Esophagus squamous epithelium (tissue), 5 donors: ENCODE data around the gene F8A3. TPM values are rescaled to one million over a fixed set of nuclear protein-coding genes. Genes with fewer than 3 reads are reported as not detected.

Source experiments
- DNase-seq: peaks from one replicate; lab custom pipeline; 2025; lab: John Stamatoyannopoulos, UW
- H3K27ac ChIP-seq, 4 donors: fragments of 200-600 bp; sonication (generic); one replicate each; pipeline ENCODE4 v1.5.1; 2016 to 2019; ENCODE audit warnings: mild to moderate bottlenecking in 1 of 4
- H3K27me3 ChIP-seq, 4 donors: fragments of 200-600 bp; sonication (generic); 1 replicate in 3 of 4; 2 replicates in 1 of 4; pipeline versions ENCODE4 v1.5.1 to v1.6.0; 2017 to 2021; ENCODE audit warnings: antibody characterized with exemption in 1 of 4
- H3K36me3 ChIP-seq, 3 donors: fragments of 200-600 bp; sonication (generic); one replicate each; pipeline ENCODE4 v1.5.1; 2016 to 2019
- H3K4me1 ChIP-seq, 3 donors: fragments of 200-600 bp; sonication (generic); one replicate each; pipeline ENCODE4 v1.5.1; 2017 to 2019
- H3K4me3 ChIP-seq, 4 donors: fragments of 200-600 bp; sonication (generic); 1 replicate in 3 of 4; 2 replicates in 1 of 4; pipeline ENCODE4 v1.5.1; 2016 to 2019; ENCODE audit warnings: mild to moderate bottlenecking in 2 of 4, moderate library complexity in 1 of 4
- H3K9me3 ChIP-seq, 3 donors: fragments of 200-600 bp; sonication (generic); one replicate each; pipeline ENCODE4 v1.5.1; 2016 to 2019
- POLR2A ChIP-seq, 4 donors: fragments of 450-650 bp; IDR thresholded peaks; one replicate each; pipeline ENCODE4 v1.6.1; 2017; ENCODE audit warnings: antibody characterized with exemption in 4 of 4, mild to moderate bottlenecking in 4 of 4, moderate library complexity in 3 of 4
- WGBS, 2 donors: methylation state at CpG; one replicate each; pipeline ENCODE4 v1.1.5; 2018; 5-methylcytosine and 5-hydroxymethylcytosine counted together
- intact Hi-C: fragments of 100-400 bp; cut with DNase I; formaldehyde crosslinking; loops from one replicate; pipeline ENCODE4 v1.15.0; 2022
- small RNA-seq, 4 donors: library from RNA; depleted of rRNA; stranded (forward); fragments of <200 nt; gene quantifications; one replicate each; pipeline ENCODE3, GENCODE V24; 2016
- total RNA-seq, 4 donors: library from RNA; depleted of rRNA; stranded (reverse); fragments of >200 nt; gene quantifications; one replicate each; pipeline ENCODE4 v1.1.0, GENCODE V29; 2016
- TF ChIP-seq, protein P1 (sequence below), 6 experiments: fragments of 450-650 bp in 4 of 6; fragments of 200-600 bp in 2 of 6; sonication (generic) in 2 of 6; IDR thresholded peaks; one replicate each; pipeline ENCODE4 v1.5.1; 2016 to 2019; ENCODE audit warnings: antibody characterized with exemption in 6 of 6, mild to moderate bottlenecking in 4 of 6, moderate library complexity in 4 of 6
- donor health status: DM: yes; HTN: yes; CAD: no.

Gene F8A3
- total RNA-seq, 4 donors from 2014 or later, result 1.2 to 12.7 (median 8.8) TPM

DNA sequence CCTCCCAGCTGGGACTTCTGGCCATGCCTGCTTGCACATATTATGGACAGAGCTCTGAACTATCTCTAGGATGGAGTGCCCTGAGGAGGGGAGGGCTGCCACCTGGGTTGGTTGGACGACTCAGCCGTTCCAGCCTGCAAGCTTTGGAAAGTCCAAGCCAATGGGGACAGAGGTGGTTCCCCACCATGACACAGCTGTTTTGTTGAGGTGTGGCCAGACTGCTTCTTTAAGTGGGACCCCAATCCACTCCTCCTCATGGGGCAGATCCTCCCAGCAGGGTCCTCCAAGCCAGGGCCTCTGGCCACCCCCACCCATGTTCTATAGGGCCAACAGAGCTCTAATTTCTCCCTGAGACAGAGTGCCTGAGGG is 22.7 kb downstream of the F8A3 start:
- intact Hi-C loops, result no loop called here
- H3K36me3 ChIP-seq, result no peaks in the 10 kb centered on the region
- no peak overlapping the region for H3K27ac ChIP-seq
- H3K27me3 ChIP-seq, result no peaks in the 10 kb centered on the region
- WGBS, 2 donors, result 100% methylated on average over 1 of the region's 2 CpGs; no CpG with 5 or more reads in 1 of the 2 donors
- peaks cover 0 to 1% (median 0%) of the 10 kb centered on the region in 3 donors for H3K9me3 ChIP-seq
- DNase-seq, result no peak
- no peak overlapping the region for H3K4me3 ChIP-seq
- TF ChIP-seq POLR2A (IDR thresholded peaks at IDR 0.05), result no peak
- TF ChIP-seq, protein P1, sequence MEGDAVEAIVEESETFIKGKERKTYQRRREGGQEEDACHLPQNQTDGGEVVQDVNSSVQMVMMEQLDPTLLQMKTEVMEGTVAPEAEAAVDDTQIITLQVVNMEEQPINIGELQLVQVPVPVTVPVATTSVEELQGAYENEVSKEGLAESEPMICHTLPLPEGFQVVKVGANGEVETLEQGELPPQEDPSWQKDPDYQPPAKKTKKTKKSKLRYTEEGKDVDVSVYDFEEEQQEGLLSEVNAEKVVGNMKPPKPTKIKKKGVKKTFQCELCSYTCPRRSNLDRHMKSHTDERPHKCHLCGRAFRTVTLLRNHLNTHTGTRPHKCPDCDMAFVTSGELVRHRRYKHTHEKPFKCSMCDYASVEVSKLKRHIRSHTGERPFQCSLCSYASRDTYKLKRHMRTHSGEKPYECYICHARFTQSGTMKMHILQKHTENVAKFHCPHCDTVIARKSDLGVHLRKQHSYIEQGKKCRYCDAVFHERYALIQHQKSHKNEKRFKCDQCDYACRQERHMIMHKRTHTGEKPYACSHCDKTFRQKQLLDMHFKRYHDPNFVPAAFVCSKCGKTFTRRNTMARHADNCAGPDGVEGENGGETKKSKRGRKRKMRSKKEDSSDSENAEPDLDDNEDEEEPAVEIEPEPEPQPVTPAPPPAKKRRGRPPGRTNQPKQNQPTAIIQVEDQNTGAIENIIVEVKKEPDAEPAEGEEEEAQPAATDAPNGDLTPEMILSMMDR (IDR thresholded peaks at IDR 0.05), result no peak
- no peaks in the 10 kb centered on the region for H3K4me1 ChIP-seq

GRCh38 chrX:155434906-155435743 is 23.3 kb downstream of the F8A3 start:
- Histone ChIP-seq H3K27ac (no peak overlapping the region), H3K36me3 (no peaks in the 10 kb centered on the region), H3K27me3 (no peaks in the 10 kb centered on the region), H3K9me3 (no peaks in the 10 kb centered on the region), H3K4me3 (no peak overlapping the region), H3K4me1 (no peaks in the 10 kb centered on the region)
- TF ChIP-seq, protein P1 (IDR thresholded peaks at IDR 0.05), result no peak
- no peak for TF ChIP-seq POLR2A (IDR thresholded peaks at IDR 0.05)
- DNase-seq, result no peak
- intact Hi-C loops, result no loop called here
- 76 to 91% methylated on average over 5 to 8 of the region's 9 CpGs for WGBS, 2 donors

GRCh38 chrX:155417769-155418168 is 40.7 kb downstream of the F8A3 start:
- no peaks in the 10 kb centered on the region for H3K4me1 ChIP-seq
- H3K36me3 ChIP-seq, result no peaks in the 10 kb centered on the region
- WGBS, 2 donors, result 82 to 100% methylated on average over 1 of the region's 1 CpG
- H3K27me3 ChIP-seq, result no peaks in the 10 kb centered on the region
- H3K4me3 ChIP-seq, result no peak overlapping the region
- TF ChIP-seq POLR2A (IDR thresholded peaks at IDR 0.05), result no peak
- TF ChIP-seq, protein P1 (IDR thresholded peaks at IDR 0.05), result no peak
- DNase-seq, result no peak
- no peaks in the 10 kb centered on the region for H3K9me3 ChIP-seq
- intact Hi-C loops, result no loop called here
- no peak overlapping the region for H3K27ac ChIP-seq

Small RNA genes within 50 kb of the gene (small RNA-seq; reads per million reads assigned to genes)
- 0 reads per million in 4 donors for gene MIR1184-3

Other genes starting within 250 kb of the F8A3 start
- 10 to 100 TPM; 18.8 to 45.5 (median 32.9) TPM for gene VBP1, start 242.2 kb downstream of the F8A3 start, total RNA-seq
- gene RAB39B, start 194.1 kb downstream of the F8A3 start, total RNA-seq, result under 1 TPM; 0.08 to 0.41 (median 0.28) TPM
- gene CLIC2, start 124.0 kb downstream of the F8A3 start, total RNA-seq, result 1 to 10 TPM; 3.0 to 7.3 (median 5.2) TPM
- gene F8A2, start 76.5 kb downstream of the F8A3 start, total RNA-seq, result not detected
- under 1 TPM; 0.34 to 0.95 (median 0.46) TPM for gene SPRY3, start 154.0 kb upstream of the F8A3 start, total RNA-seq
- gene TMLHE, start 154.3 kb upstream of the F8A3 start, total RNA-seq, result 10 to 100 TPM in 3 of 4 donors, 1 to 10 TPM in 1; 7.9 to 16.2 (median 14.4) TPM